HepG2 (cell line): Measurements from ENCODE around the gene ZNF860. TPM values are rescaled to one million over a fixed set of nuclear protein-coding genes. Genes with fewer than 3 reads are reported as not detected.

Source experiments
- ATF2 ChIP-seq: sonication (generic); formaldehyde crosslinking; IDR thresholded peaks from 2 replicates; pipeline ENCODE4 v1.4.0; 2020; ENCODE audit warnings: missing genetic modification reagents
- FOXA3 ChIP-seq: IDR thresholded peaks from 2 replicates; pipeline ENCODE4 v1.6.1; 2016; ENCODE audit warnings: missing genetic modification reagents, missing compliant biosample characterization
- GATAD2A ChIP-seq: IDR thresholded peaks from 2 replicates; pipeline ENCODE4 v1.6.1; 2016
- JARID2 ChIP-seq: sonication (generic); formaldehyde crosslinking; IDR thresholded peaks from 2 replicates; pipeline ENCODE4 v1.8.1; 2023; ENCODE audit warnings: missing genetic modification reagents, inconsistent platforms; ENCODE audit not compliant: insufficient replicate concordance
- MBD4 ChIP-seq: IDR thresholded peaks from 2 replicates; pipeline ENCODE4 v1.6.1; 2012; ENCODE audit warnings: low read length, inconsistent platforms, borderline replicate concordance
- MIER3 ChIP-seq: IDR thresholded peaks from 2 replicates; pipeline ENCODE4 v1.6.1; 2016; ENCODE audit warnings: missing compliant biosample characterization, borderline replicate concordance
- MTA3 ChIP-seq: sonication (generic); formaldehyde crosslinking; IDR thresholded peaks from 2 replicates; pipeline ENCODE4 v1.4.0; 2020; ENCODE audit warnings: missing genetic modification reagents
- NR2F6 ChIP-seq, 2 experiments: IDR thresholded peaks; 2 replicates each; pipeline ENCODE4 v1.6.1; 2016; ENCODE audit warnings: antibody characterized with exemption in 1 of 2, mild to moderate bottlenecking in 1 of 2
- PATZ1 ChIP-seq: sonication (generic); formaldehyde crosslinking; IDR thresholded peaks from 2 replicates; pipeline ENCODE4 v1.4.0; 2020; ENCODE audit warnings: missing genetic modification reagents
- POLR2A ChIP-seq, 2 experiments: IDR thresholded peaks; 2 replicates each; pipeline ENCODE4 v1.6.1; 2011; ENCODE audit warnings: low read depth in 2 of 2, low read length in 2 of 2, mild to moderate bottlenecking in 1 of 2, moderate library complexity in 1 of 2; ENCODE audit not compliant: insufficient read depth in 1 of 2
- POLR2AphosphoS2 ChIP-seq: IDR thresholded peaks from 2 replicates; pipeline ENCODE4 v1.6.1; 2011; ENCODE audit warnings: low read depth, low read length, improper control_type of control experiment
- RCOR2 ChIP-seq: IDR thresholded peaks from 2 replicates; pipeline ENCODE4 v1.6.1; 2016; ENCODE audit warnings: missing biosample characterization, missing genetic modification reagents
- RXRB ChIP-seq: IDR thresholded peaks from 2 replicates; pipeline ENCODE4 v1.6.1; 2016; ENCODE audit warnings: borderline replicate concordance, missing genetic modification reagents, missing compliant biosample characterization
- YY1 ChIP-seq: IDR thresholded peaks from 2 replicates; pipeline ENCODE4 v1.6.1; 2011; ENCODE audit warnings: low read length, low read depth, moderate library complexity, mild to moderate bottlenecking; ENCODE audit not compliant: insufficient read depth, insufficient replicate concordance
- ZIK1 ChIP-seq: sonication (generic); formaldehyde crosslinking; IDR thresholded peaks from 2 replicates; pipeline ENCODE4 v1.5.0; 2020; ENCODE audit warnings: mild to moderate bottlenecking, low read depth, missing genetic modification reagents, borderline replicate concordance
- ZNF207 ChIP-seq: fragments of 450-650 bp; IDR thresholded peaks from 2 replicates; pipeline ENCODE4 v1.6.1; 2016; ENCODE audit warnings: antibody characterized with exemption, borderline replicate concordance
- ZNF234 ChIP-seq: sonication (generic); formaldehyde crosslinking; conservative IDR thresholded peaks from 2 replicates; pipeline ENCODE4 v1.5.1; 2020; ENCODE audit warnings: mild to moderate bottlenecking, missing genetic modification reagents
- ZNF253 ChIP-seq: sonication (generic); formaldehyde crosslinking; IDR thresholded peaks from 2 replicates; pipeline ENCODE4 v1.8.0; 2022; ENCODE audit warnings: mild to moderate bottlenecking, missing genetic modification reagents, borderline replicate concordance
- ZNF276 ChIP-seq: sonication (generic); formaldehyde crosslinking; IDR thresholded peaks from 2 replicates; pipeline ENCODE4 v1.4.0; 2020; ENCODE audit warnings: mild to moderate bottlenecking, low read depth, missing genetic modification reagents
- ZNF609 ChIP-seq: sonication (generic); formaldehyde crosslinking; IDR thresholded peaks from 2 replicates; pipeline ENCODE4 v1.4.0; 2020; ENCODE audit warnings: mild to moderate bottlenecking, missing genetic modification reagents, borderline replicate concordance
- ZNF703 ChIP-seq: sonication (generic); formaldehyde crosslinking; IDR thresholded peaks from 2 replicates; pipeline ENCODE4 v1.5.1; 2020; ENCODE audit warnings: missing genetic modification reagents, mild to moderate bottlenecking, moderate library complexity, borderline replicate concordance
- polyA plus RNA-seq, 8 experiments: library from polyadenylated mRNA; depleted of rRNA in 3 of 8; stranded (reverse) in 7 of 8; unstranded in 1 of 8; fragments of >200 nt; fragmentation: Illumina TruSeq in 4 of 8; extraction: Trizol in 4 of 8; gene quantifications; 2 replicates each; pipeline versions ENCODE4 v1.2.1 to v1.2.3, GENCODE V29; 2011 to 2016; ENCODE audit warnings: low read depth in 4 of 8, missing spikeins in 1 of 8, mixed read lengths in 1 of 8; ENCODE audit not compliant: insufficient read depth in 1 of 8
- total RNA-seq, 5 experiments: library from RNA; depleted of rRNA; stranded (reverse); fragments of >200 nt; fragmentation: Illumina TruSeq; extraction: Trizol; gene quantifications; 2 replicates each; pipeline ENCODE4 v1.2.3, GENCODE V29; 2016; ENCODE audit warnings: low read depth in 1 of 5

The ZNF860 gene
- total and polyA plus RNA-seq, 2 of the 13 experiments (the other 11 are each of a cell fraction or from before 2014, with no cell fraction given): 0.55 to 0.73 TPM

GRCh38 chr3:31968927-31969418 is 12.6 kb upstream of the ZNF860 start (continued):
- TF ChIP-seq PATZ1 (CRISPR knock-in tag) (no peak), MIER3 (no peak), ZNF253 (no peak), RXRB (CRISPR knock-in tag) (peak; percentile 33; the same call in 1 of the 2 replicates), ZIK1 (CRISPR knock-in tag) (no peak), MTA3 (CRISPR knock-in tag) (no peak), ZNF207 (no peak), NR2F6 (IDR thresholded peaks at IDR 0.05) (0 out of 2 replicates have a peak, but pooled peaks have one; percentile 49), NR2F6 (CRISPR knock-in tag; IDR thresholded peaks at IDR 0.05) (peak; percentile 48; the same call in 1 of the 2 replicates), GATAD2A (CRISPR knock-in tag) (peak; percentile 81), ATF2 (no peak), ZNF276 (CRISPR knock-in tag) (no peak), FOXA3 (CRISPR knock-in tag) (peak; percentile 38; the same call in 1 of the 2 replicates), ZNF234 (CRISPR knock-in tag) (no peak), POLR2A (IDR thresholded peaks at IDR 0.05; ENCODE audit: insufficient read depth in 1 of 2, low read depth in 2 of 2, low read length in 2 of 2) (peak in 1 of 2 experiments; percentile 40; a peak in 2 of 4 replicates), ZNF703 (CRISPR knock-in tag) (no peak), ZNF609 (CRISPR knock-in tag) (peak; percentile 52; the same call in 1 of the 2 replicates), MBD4 (peak; percentile 62; the same call in 1 of the 2 replicates), RCOR2 (CRISPR knock-in tag) (0 out of 2 replicates have a peak, but pooled peaks have one; percentile 60), YY1 (no peak), JARID2 (CRISPR knock-in tag) (no peak), POLR2AphosphoS2 (no peak)
